ENCODE data around the gene IVD. TPM values are rescaled to one million over a fixed set of nuclear protein-coding genes. Genes with fewer than 3 reads are reported as not detected.

Gene IVD
- total and polyA plus RNA-seq, 4 donors = 16.4 to 63.0 (median 45.0) TPM

- H3K4me3 ChIP-seq (ENCODE audit: low read length in 2 of 2) = no peak overlapping the region
- H3K27me3 ChIP-seq (ENCODE audit: control insufficient read depth in 1 of 2, insufficient read depth in 2 of 2, low read length in 1 of 2) = no peaks in the 10 kb centered on the region
- 66 to 72% methylated on average over 18 to 21 of the region's 21 CpGs for WGBS, 2 donors
- no peaks in the 10 kb centered on the region for H3K36me3 ChIP-seq (ENCODE audit: control insufficient read depth in 1 of 2, insufficient read depth in 2 of 2, low read length in 1 of 2)
- intact Hi-C loops (cut with DNase I) = no loop called here
- no peak overlapping the region for H3K27ac ChIP-seq (ENCODE audit: low read depth in 1 of 2, low read length in 2 of 2)
- ATAC-seq (ENCODE audit: low FRiP score) (no peak), DNase-seq (no peak)
- H3K4me1 ChIP-seq (ENCODE audit: control insufficient read depth in 1 of 2, insufficient read depth in 2 of 2, low read length in 2 of 2) = no peaks in the 10 kb centered on the region
- H3K9me3 ChIP-seq (ENCODE audit: control insufficient read depth, low read length) = no peaks in the 10 kb centered on the region
These were observed 32.4 kb downstream of the IVD start for GRCh38 chr15:40437752-40438687.

GRCh38 chr15:40438712-40439111 lies 33.1 kb downstream of the IVD start:
- no peak overlapping the region for H3K4me3 ChIP-seq (ENCODE audit: low read length in 2 of 2)
- ATAC-seq (ENCODE audit: low FRiP score) (no peak), DNase-seq (no peak)
- 75 to 78% methylated on average over 12 of the region's 12 CpGs for WGBS, 2 donors
- no peaks in the 10 kb centered on the region for H3K9me3 ChIP-seq (ENCODE audit: control insufficient read depth, low read length)
- no peaks in the 10 kb centered on the region for H3K4me1 ChIP-seq (ENCODE audit: control insufficient read depth in 1 of 2, insufficient read depth in 2 of 2, low read length in 2 of 2)
- H3K27ac ChIP-seq (ENCODE audit: low read depth in 1 of 2, low read length in 2 of 2) = no peak overlapping the region
- no peaks in the 10 kb centered on the region for H3K27me3 ChIP-seq (ENCODE audit: control insufficient read depth in 1 of 2, insufficient read depth in 2 of 2, low read length in 1 of 2)
- H3K36me3 ChIP-seq (ENCODE audit: control insufficient read depth in 1 of 2, insufficient read depth in 2 of 2, low read length in 1 of 2) = no peaks in the 10 kb centered on the region
- intact Hi-C loops (cut with DNase I) = no loop called here

GRCh38 chr15:40439461-40439959 lies 33.9 kb downstream of the IVD start:
- no peaks in the 10 kb centered on the region for H3K27me3 ChIP-seq (ENCODE audit: control insufficient read depth in 1 of 2, insufficient read depth in 2 of 2, low read length in 1 of 2)
- ATAC-seq (ENCODE audit: low FRiP score) = no peak
- peaks cover 0 to 2% of the 10 kb centered on the region in 2 donors for H3K4me1 ChIP-seq (ENCODE audit: control insufficient read depth in 1 of 2, insufficient read depth in 2 of 2, low read length in 2 of 2)
- DNase-seq = no peak
- WGBS, 2 donors = 7 to 15% methylated on average over 15 of the region's 15 CpGs
- H3K27ac ChIP-seq (ENCODE audit: low read depth in 1 of 2, low read length in 2 of 2) = no peak overlapping the region
- intact Hi-C loops (cut with DNase I) = no loop called here
- H3K9me3 ChIP-seq (ENCODE audit: control insufficient read depth, low read length) = no peaks in the 10 kb centered on the region
- no peak overlapping the region for H3K4me3 ChIP-seq (ENCODE audit: low read length in 2 of 2)
- no peaks in the 10 kb centered on the region for H3K36me3 ChIP-seq (ENCODE audit: control insufficient read depth in 1 of 2, insufficient read depth in 2 of 2, low read length in 1 of 2)

GRCh38 chr15:40439960-40440742 lies 34.6 kb downstream of the IVD start:
- no peak overlapping the region for H3K27ac ChIP-seq (ENCODE audit: low read depth in 1 of 2, low read length in 2 of 2)
- WGBS, 2 donors = 0 to 1% methylated on average over 31 to 35 of the region's 35 CpGs

GRCh38 chr15:40440743-40441564 lies 35.4 kb downstream of the IVD start, which contains the start of gene BAHD1:
Gene BAHD1, plus strand, starts transcription at chr15:40440953. Its CDS starts 17,512 bp downstream, at chr15:40458465.
- H3K36me3 ChIP-seq (ENCODE audit: control insufficient read depth in 1 of 2, insufficient read depth in 2 of 2, low read length in 1 of 2) = no peaks in the 10 kb centered on the region
- H3K27ac ChIP-seq (ENCODE audit: low read depth in 1 of 2, low read length in 2 of 2) = peak within 1 kb of the TSS in 1 of 2 donors; percentile 6
- 0 to 1% methylated on average over 23 to 119 of the region's 119 CpGs for WGBS, 2 donors
- H3K27me3 ChIP-seq (ENCODE audit: control insufficient read depth in 1 of 2, insufficient read depth in 2 of 2, low read length in 1 of 2) = no peaks in the 10 kb centered on the region
- H3K4me1 ChIP-seq (ENCODE audit: control insufficient read depth in 1 of 2, insufficient read depth in 2 of 2, low read length in 2 of 2) = peaks cover 0 to 2% of the 10 kb centered on the region in 2 donors
- peak within 1 kb of the TSS; percentile 91 to 97 for H3K4me3 ChIP-seq (ENCODE audit: low read length in 2 of 2)
- ATAC-seq (ENCODE audit: low FRiP score) = peak; percentile 94
- peak; percentile 98 to 99 for DNase-seq
- H3K9me3 ChIP-seq (ENCODE audit: control insufficient read depth, low read length) = no peaks in the 10 kb centered on the region
- intact Hi-C loops (cut with DNase I) = loop anchor here in 1 of 2 donors (5.0 to 10.0 kb wide), 2 partner anchors 66 to 124 kb away; partner anchors contain the start of genes CCDC32 and RPUSD2

More at GRCh38 chr15:40439960-40440742, 34.6 kb downstream of the IVD start:
- no peaks in the 10 kb centered on the region for H3K9me3 ChIP-seq (ENCODE audit: control insufficient read depth, low read length)
- ATAC-seq (ENCODE audit: low FRiP score) (peak; percentile 30), DNase-seq (no peak)
- H3K27me3 ChIP-seq (ENCODE audit: control insufficient read depth in 1 of 2, insufficient read depth in 2 of 2, low read length in 1 of 2) = no peaks in the 10 kb centered on the region
- intact Hi-C loops (cut with DNase I) = loop anchor here in 1 of 2 donors (5.0 to 10.0 kb wide), 2 partner anchors 67 to 125 kb away; partner anchors contain the start of genes CCDC32 and RPUSD2
- H3K4me1 ChIP-seq (ENCODE audit: control insufficient read depth in 1 of 2, insufficient read depth in 2 of 2, low read length in 2 of 2) = peaks cover 0 to 2% of the 10 kb centered on the region in 2 donors
- no peaks in the 10 kb centered on the region for H3K36me3 ChIP-seq (ENCODE audit: control insufficient read depth in 1 of 2, insufficient read depth in 2 of 2, low read length in 1 of 2)
- H3K4me3 ChIP-seq (ENCODE audit: low read length in 2 of 2) = peak overlapping the region; percentile 31 to 91

- DNase-seq = no peak
- Histone ChIP-seq H3K4me3 (ENCODE audit: low read length in 2 of 2) (peak overlapping the region; percentile 91 to 97), H3K4me1 (ENCODE audit: control insufficient read depth in 1 of 2, insufficient read depth in 2 of 2, low read length in 2 of 2) (peaks cover 0 to 2% of the 10 kb centered on the region in 2 donors), H3K27me3 (ENCODE audit: control insufficient read depth in 1 of 2, insufficient read depth in 2 of 2, low read length in 1 of 2) (no peaks in the 10 kb centered on the region), H3K9me3 (ENCODE audit: control insufficient read depth, low read length) (no peaks in the 10 kb centered on the region), H3K36me3 (ENCODE audit: control insufficient read depth in 1 of 2, insufficient read depth in 2 of 2, low read length in 1 of 2) (no peaks in the 10 kb centered on the region), H3K27ac (ENCODE audit: low read depth in 1 of 2, low read length in 2 of 2) (no peak overlapping the region)
- WGBS, 2 donors = 1% methylated on average over 80 to 119 of the region's 119 CpGs
- no peak for ATAC-seq (ENCODE audit: low FRiP score)
- intact Hi-C loops (cut with DNase I) = loop anchor here in 1 of 2 donors (5.0 to 10.0 kb wide), 2 partner anchors 65 to 123 kb away; partner anchors contain the start of genes CCDC32 and RPUSD2
These were observed 36.3 kb downstream of the IVD start for GRCh38 chr15:40441565-40442531.

- DNase-seq (no peak), ATAC-seq (ENCODE audit: low FRiP score) (no peak)
- H3K36me3 ChIP-seq (ENCODE audit: control insufficient read depth in 1 of 2, insufficient read depth in 2 of 2, low read length in 1 of 2) = no peaks in the 10 kb centered on the region
- no peak overlapping the region for H3K27ac ChIP-seq (ENCODE audit: low read depth in 1 of 2, low read length in 2 of 2)
- no peaks in the 10 kb centered on the region for H3K9me3 ChIP-seq (ENCODE audit: control insufficient read depth, low read length)
- 85 to 86% methylated on average over 4 of the region's 4 CpGs for WGBS, 2 donors
- intact Hi-C loops (cut with DNase I) = loop anchor here in 1 of 2 donors (5.0 to 10.0 kb wide), 2 partner anchors 64 to 122 kb away; partner anchors contain the start of genes CCDC32 and RPUSD2
- peaks cover 0 to 2% of the 10 kb centered on the region in 2 donors for H3K4me1 ChIP-seq (ENCODE audit: control insufficient read depth in 1 of 2, insufficient read depth in 2 of 2, low read length in 2 of 2)
- no peak overlapping the region for H3K4me3 ChIP-seq (ENCODE audit: low read length in 2 of 2)
- no peaks in the 10 kb centered on the region for H3K27me3 ChIP-seq (ENCODE audit: control insufficient read depth in 1 of 2, insufficient read depth in 2 of 2, low read length in 1 of 2)
These were observed 37.7 kb downstream of the IVD start for GRCh38 chr15:40443255-40443654.
